Measurements from ENCODE around the gene TLL2.

DNA sequence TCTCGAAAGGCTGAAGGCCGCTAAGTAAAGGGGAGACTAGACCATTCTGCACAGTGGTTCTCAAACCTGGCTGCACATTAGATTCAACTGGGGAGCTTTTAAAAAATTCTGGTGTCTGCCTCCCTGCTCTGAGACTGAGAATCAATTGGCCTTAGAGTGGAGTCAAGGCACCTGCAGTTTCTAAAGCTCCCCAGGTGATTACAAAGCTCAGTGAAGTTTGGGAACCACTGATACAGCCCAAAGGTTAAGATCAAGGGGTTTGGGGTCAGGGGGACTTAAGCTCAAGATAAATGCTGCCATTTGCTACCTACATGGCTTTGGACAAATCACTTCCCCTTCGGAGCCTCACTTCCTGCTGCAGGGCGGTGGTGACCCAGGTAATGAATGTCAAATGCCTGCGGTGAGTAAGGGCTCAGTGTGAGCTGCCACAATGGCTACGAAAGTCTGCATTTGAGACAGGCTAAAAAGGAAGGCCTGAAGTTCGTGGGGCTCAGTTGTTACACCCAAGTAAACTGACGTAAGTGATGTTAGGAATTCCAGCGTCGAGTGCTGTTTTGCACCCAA, 72.3 kb downstream of the TLL2 start:
- TF ChIP-seq, protein P1, sequence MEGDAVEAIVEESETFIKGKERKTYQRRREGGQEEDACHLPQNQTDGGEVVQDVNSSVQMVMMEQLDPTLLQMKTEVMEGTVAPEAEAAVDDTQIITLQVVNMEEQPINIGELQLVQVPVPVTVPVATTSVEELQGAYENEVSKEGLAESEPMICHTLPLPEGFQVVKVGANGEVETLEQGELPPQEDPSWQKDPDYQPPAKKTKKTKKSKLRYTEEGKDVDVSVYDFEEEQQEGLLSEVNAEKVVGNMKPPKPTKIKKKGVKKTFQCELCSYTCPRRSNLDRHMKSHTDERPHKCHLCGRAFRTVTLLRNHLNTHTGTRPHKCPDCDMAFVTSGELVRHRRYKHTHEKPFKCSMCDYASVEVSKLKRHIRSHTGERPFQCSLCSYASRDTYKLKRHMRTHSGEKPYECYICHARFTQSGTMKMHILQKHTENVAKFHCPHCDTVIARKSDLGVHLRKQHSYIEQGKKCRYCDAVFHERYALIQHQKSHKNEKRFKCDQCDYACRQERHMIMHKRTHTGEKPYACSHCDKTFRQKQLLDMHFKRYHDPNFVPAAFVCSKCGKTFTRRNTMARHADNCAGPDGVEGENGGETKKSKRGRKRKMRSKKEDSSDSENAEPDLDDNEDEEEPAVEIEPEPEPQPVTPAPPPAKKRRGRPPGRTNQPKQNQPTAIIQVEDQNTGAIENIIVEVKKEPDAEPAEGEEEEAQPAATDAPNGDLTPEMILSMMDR (conservative IDR thresholded peaks at IDR 0.05 in 1 of 2, IDR thresholded peaks at IDR 0.05 in 1 of 2; ENCODE audit: extremely low read depth in 1 of 2, insufficient read depth in 1 of 2, low read depth in 1 of 2, low read length in 2 of 2): no peak
- TF ChIP-seq EZH2 (IDR thresholded peaks at IDR 0.05; ENCODE audit: borderline replicate concordance, low read length): no peak

Measured in mammary epithelial cell (primary cell).